ENCODE measurements around the gene STX17.

The STX17 gene

GRCh38 chr9:99906403-99907207 lies at the start of gene STX17 (continued):
- TF ChIP-seq KLF17 (tag by site-specific recombination; IDR thresholded peaks at IDR 0.05) (peak; percentile 34; the same call in 1 of the 2 replicates), GFI1B (tag by site-specific recombination; IDR thresholded peaks at IDR 0.05) (no peak), ZNF658 (tag by site-specific recombination; IDR thresholded peaks at IDR 0.05) (no peak), ZNF221 (tag by site-specific recombination; IDR thresholded peaks at IDR 0.05; ENCODE audit: borderline replicate concordance) (no peak), ZNF274 (IDR thresholded peaks at IDR 0.05; ENCODE audit: low read length) (no peak), ZNF274 (tag by site-specific recombination; IDR thresholded peaks at IDR 0.05; ENCODE audit: borderline replicate concordance) (no peak), ZNF114 (tag by site-specific recombination; IDR thresholded peaks at IDR 0.05) (no peak), ZNF558 (tag by site-specific recombination; IDR thresholded peaks at IDR 0.05) (no peak), ZNF777 (tag by site-specific recombination; IDR thresholded peaks at IDR 0.05; ENCODE audit: borderline replicate concordance) (no peak), ZNF292 (tag by site-specific recombination; IDR thresholded peaks at IDR 0.05; ENCODE audit: borderline replicate concordance, low read depth) (no peak), ZNF514 (tag by site-specific recombination; IDR thresholded peaks at IDR 0.05) (no peak), ZNF37A (tag by site-specific recombination; IDR thresholded peaks at IDR 0.05) (no peak), ZNF174 (tag by site-specific recombination; IDR thresholded peaks at IDR 0.05) (no peak), MZF1 (tag by site-specific recombination; IDR thresholded peaks at IDR 0.05; ENCODE audit: borderline replicate concordance) (no peak), ZNF692 (tag by site-specific recombination; IDR thresholded peaks at IDR 0.05) (peak; percentile 63), ZNF704 (tag by site-specific recombination; IDR thresholded peaks at IDR 0.05) (no peak), SALL2 (tag by site-specific recombination; IDR thresholded peaks at IDR 0.05; ENCODE audit: borderline replicate concordance) (no peak), ZNF211 (tag by site-specific recombination; IDR thresholded peaks at IDR 0.05; ENCODE audit: low read depth) (no peak), ZSCAN30 (tag by site-specific recombination; IDR thresholded peaks at IDR 0.05) (peak; percentile 69), ZNF707 (tag by site-specific recombination; IDR thresholded peaks at IDR 0.05) (no peak), MYNN (tag by site-specific recombination; IDR thresholded peaks at IDR 0.05; ENCODE audit: borderline replicate concordance) (no peak), ZNF510 (tag by site-specific recombination; IDR thresholded peaks at IDR 0.05; ENCODE audit: insufficient replicate concordance) (no peak), ZNF549 (tag by site-specific recombination; IDR thresholded peaks at IDR 0.05) (no peak)
- TF ChIP-seq, protein P1, sequence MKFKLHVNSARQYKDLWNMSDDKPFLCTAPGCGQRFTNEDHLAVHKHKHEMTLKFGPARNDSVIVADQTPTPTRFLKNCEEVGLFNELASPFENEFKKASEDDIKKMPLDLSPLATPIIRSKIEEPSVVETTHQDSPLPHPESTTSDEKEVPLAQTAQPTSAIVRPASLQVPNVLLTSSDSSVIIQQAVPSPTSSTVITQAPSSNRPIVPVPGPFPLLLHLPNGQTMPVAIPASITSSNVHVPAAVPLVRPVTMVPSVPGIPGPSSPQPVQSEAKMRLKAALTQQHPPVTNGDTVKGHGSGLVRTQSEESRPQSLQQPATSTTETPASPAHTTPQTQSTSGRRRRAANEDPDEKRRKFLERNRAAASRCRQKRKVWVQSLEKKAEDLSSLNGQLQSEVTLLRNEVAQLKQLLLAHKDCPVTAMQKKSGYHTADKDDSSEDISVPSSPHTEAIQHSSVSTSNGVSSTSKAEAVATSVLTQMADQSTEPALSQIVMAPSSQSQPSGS (tag by site-specific recombination; IDR thresholded peaks at IDR 0.05; ENCODE audit: low read depth): no peak
- TF ChIP-seq, protein P2, sequence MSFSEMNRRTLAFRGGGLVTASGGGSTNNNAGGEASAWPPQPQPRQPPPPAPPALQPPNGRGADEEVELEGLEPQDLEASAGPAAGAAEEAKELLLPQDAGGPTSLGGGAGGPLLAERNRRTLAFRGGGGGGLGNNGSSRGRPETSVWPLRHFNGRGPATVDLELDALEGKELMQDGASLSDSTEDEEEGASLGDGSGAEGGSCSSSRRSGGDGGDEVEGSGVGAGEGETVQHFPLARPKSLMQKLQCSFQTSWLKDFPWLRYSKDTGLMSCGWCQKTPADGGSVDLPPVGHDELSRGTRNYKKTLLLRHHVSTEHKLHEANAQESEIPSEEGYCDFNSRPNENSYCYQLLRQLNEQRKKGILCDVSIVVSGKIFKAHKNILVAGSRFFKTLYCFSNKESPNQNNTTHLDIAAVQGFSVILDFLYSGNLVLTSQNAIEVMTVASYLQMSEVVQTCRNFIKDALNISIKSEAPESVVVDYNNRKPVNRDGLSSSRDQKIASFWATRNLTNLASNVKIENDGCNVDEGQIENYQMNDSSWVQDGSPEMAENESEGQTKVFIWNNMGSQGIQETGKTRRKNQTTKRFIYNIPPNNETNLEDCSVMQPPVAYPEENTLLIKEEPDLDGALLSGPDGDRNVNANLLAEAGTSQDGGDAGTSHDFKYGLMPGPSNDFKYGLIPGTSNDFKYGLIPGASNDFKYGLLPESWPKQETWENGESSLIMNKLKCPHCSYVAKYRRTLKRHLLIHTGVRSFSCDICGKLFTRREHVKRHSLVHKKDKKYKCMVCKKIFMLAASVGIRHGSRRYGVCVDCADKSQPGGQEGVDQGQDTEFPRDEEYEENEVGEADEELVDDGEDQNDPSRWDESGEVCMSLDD (tag by site-specific recombination; IDR thresholded peaks at IDR 0.05): peak; percentile 59
- TF ChIP-seq, protein P3, sequence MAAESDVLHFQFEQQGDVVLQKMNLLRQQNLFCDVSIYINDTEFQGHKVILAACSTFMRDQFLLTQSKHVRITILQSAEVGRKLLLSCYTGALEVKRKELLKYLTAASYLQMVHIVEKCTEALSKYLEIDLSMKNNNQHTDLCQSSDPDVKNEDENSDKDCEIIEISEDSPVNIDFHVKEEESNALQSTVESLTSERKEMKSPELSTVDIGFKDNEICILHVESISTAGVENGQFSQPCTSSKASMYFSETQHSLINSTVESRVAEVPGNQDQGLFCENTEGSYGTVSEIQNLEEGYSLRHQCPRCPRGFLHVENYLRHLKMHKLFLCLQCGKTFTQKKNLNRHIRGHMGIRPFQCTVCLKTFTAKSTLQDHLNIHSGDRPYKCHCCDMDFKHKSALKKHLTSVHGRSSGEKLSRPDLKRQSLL (tag by site-specific recombination; IDR thresholded peaks at IDR 0.05): no peak
- TF ChIP-seq, protein P4, sequence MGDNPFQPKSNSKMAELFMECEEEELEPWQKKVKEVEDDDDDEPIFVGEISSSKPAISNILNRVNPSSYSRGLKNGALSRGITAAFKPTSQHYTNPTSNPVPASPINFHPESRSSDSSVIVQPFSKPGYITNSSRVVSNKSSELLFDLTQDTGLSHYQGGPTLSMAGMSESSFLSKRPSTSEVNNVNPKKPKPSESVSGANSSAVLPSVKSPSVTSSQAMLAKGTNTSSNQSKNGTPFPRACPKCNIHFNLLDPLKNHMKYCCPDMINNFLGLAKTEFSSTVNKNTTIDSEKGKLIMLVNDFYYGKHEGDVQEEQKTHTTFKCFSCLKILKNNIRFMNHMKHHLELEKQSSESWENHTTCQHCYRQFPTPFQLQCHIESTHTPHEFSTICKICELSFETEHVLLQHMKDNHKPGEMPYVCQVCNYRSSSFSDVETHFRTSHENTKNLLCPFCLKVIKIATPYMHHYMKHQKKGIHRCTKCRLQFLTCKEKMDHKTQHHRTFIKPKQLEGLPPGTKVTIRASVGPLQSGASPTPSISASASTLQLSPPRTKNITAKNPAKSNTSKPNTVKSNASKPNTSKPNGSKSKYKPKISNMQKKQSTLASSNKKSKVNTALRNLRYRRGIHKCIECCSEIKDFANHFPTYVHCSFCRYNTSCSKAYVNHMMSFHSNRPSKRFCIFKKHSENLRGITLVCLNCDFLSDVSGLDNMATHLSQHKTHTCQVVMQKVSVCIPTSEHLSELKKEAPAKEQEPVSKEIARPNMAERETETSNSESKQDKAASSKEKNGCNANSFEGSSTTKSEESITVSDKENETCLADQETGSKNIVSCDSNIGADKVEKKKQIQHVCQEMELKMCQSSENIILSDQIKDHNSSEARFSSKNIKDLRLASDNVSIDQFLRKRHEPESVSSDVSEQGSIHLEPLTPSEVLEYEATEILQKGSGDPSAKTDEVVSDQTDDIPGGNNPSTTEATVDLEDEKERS (tag by site-specific recombination; IDR thresholded peaks at IDR 0.05): no peak
